HG03558 (cell line): ENCODE measurements around the gene PCDH8.
"Not testable (repeated sequence)": the region's sequence is repeated elsewhere in the genome, so short reads cannot be mapped to it uniquely, and the experiment has no call there.

Experiments
- ATAC-seq: cut with Tn5 transposase; IDR thresholded peaks from one replicate; pipeline ENCODE4 v1.9.1; 2021; ENCODE audit warnings: moderate number of reproducible peaks; ENCODE audit not compliant: unreplicated experiment; ENCODE audit errors: extremely low read depth

Gene PCDH8

GRCh38 chr13:52830946-52831345 lies 17.5 kb downstream of the PCDH8 start:
- no peak for ATAC-seq

DNA sequence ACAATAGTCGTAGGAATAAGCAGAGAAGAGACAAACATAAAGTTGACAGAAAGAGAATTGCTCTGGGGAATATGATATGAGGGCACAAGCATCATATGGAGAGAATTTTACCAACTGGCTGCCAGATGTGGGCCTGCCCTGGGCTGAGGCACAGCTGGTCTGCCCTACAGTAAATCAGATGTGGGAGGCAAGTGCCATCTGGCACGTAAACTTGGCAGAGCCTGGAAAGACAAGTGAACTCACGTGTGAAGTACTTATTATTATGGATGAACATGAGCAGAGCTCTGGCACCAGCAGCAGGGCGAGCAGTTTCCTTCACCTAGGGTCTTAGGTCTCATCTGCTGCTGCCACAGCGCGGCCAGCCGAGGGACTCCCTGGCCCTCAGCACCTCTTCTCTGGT lies 20.6 kb downstream of the PCDH8 start:
- no peak for ATAC-seq

GRCh38 chr13:52817886-52818285 lies 30.6 kb downstream of the PCDH8 start:
- not testable (repeated sequence) for ATAC-seq

- no peak for ATAC-seq
Measured at GRCh38 chr13:52815330-52815729, 33.1 kb downstream of the PCDH8 start.

DNA sequence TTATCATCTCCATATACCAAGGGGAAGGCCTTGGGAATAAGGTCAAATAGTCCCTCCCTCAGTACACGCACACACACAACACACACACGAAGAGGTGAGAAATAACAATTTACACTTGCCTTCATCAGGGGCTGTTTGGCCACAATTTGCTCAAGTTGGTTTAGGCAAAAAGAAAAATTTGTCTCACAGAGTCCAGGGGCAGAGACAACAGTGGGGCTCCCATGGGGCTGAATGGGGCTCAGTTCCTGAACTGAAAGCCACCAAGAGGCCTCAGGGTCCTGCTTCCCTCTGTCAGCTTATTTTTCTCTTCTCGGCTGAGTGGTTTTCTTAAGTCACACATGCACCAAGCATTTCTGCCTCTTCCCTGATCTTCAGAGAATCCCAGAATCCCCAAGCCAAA lies 35.5 kb downstream of the PCDH8 start:
- ATAC-seq: no peak

- no peak for ATAC-seq
Measured at GRCh38 chr13:52811841-52812240, 36.6 kb downstream of the PCDH8 start.

DNA sequence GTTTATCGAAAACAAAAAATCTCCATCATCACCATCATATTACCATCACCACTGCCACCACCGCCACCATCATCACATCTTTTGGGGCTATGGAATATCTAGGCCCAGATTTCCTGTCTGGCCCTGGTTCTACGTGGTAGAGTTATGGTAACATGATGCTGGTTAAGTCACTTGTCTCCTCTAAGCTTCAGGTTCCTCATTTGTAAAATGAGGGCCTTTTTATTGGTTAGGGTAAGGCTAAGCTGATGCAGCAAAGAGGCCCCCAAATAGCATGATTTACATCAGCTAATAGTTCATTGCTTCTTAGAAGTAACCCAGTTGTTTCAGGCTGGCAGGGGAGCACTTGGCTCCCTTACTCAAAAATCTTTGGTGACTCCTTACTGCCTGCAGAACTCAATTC lies 37.9 kb downstream of the PCDH8 start:
- no peak for ATAC-seq

- no peak for ATAC-seq
Measured at GRCh38 chr13:52810011-52810410, 38.4 kb downstream of the PCDH8 start.

DNA sequence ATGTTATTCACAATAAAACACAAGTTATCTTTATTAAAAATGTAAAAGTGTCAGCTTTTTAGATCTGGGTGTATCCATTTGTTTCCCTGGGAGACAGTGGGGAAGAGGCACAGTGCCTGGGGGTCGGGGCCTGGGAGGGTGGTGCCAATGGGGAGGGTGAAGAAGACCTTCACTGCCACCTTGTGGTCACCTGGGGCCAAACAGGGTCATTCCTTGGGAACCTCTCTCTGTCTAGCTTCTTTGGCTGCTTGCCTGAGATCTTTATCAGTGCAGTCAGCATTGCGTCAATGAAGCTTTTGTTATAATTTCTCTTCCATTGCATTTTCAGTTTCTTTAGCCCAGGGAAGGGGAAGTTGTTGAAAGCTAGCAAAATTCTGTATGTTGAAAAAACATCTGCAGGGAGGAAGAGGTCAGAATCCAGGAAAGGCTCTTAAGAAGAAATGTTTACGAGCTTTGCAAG lies 39.1 kb downstream of the PCDH8 start:
- ATAC-seq: no peak

DNA sequence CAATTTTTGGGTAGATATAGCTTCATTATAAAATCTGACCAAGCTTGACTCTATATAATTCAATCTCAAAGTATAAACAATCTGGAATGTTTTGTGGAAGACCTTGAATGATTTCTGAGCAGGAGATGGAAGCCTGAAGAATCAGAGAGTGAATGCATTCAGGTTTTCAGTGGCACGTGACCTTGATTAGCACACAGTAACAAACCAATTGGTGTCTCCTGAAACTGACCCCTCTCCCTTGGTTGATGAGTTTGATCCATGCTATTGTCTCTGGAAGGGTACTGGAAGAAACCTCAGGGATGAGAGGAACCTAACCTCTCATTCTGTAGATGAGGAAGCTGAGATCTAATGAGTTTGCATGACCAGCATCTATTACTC lies 39.6 kb downstream of the PCDH8 start:
- ATAC-seq: no peak

GRCh38 chr13:52806029-52806428 lies 42.4 kb downstream of the PCDH8 start:
- ATAC-seq: no peak

DNA sequence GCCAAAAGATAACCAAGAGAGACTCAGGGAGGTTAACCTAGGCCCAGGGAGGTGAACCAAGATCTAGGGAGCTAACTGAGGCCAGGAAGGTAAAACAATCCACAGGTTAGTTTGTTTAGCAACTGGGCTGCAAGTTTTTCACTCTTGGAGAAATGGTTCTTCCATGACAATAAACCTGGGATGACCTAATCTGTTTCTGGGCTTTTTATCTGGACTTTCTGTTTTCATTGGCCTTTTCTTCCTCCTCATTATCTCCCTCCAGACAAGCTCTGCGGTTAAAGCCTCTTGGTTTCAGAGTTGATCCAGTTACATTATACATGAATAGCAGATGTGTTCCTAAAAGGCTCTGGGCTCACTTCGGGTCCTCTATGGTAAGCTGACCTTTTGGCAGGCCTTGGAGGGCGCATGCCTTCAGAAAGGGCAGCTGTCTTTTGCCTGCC lies 44.2 kb downstream of the PCDH8 start:
- ATAC-seq: no peak

DNA sequence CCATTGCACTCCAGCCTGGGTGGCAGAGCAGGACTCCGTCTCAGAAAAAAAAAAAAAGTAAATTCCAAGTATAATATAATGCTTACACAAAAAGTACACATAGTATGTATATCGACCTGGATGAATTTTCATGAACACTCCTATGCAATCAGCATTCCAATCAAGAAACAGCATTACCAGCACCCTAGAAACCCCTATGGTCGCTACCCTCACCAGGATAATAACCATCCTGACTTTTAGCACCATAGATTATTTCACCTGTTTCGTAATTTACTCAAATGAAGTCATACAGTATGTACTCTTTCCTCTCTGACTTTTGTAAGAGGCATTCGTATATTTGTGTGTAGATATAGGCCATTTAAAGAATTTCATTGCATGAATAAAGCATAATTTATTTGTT lies 47.6 kb downstream of the PCDH8 start:
- no peak for ATAC-seq

DNA sequence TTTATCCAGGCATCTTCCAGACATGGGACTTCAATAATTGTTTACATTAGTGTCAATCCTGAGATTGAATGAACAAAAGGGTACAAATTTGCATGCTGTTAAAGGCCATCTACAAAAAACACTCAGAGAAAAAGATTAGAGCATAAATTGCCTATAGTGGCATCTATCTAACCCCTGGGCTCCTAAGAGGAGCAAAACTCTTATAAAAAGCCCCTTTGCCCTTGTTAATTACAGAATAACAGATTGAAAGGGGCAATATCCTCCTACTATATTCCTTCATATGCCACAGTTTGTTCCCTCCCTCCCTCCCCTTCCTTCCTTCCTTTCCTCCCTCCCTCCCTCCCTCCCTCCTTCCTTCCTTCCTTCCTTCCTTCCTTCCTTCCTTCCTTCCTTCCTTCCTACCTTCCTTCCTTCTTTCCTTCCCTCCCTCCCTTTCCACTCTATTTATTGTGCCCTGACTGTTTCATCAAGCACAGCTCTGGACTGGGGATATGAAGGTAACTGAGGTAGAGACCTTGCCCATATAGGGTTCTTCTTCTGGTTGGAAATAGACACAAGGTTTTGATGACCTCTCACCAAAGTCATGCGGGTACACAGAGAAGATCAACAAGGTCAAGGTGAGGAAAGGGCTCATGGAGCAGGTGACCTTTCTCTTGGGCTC lies 49.5 kb downstream of the PCDH8 start:
- no peak for ATAC-seq

DNA sequence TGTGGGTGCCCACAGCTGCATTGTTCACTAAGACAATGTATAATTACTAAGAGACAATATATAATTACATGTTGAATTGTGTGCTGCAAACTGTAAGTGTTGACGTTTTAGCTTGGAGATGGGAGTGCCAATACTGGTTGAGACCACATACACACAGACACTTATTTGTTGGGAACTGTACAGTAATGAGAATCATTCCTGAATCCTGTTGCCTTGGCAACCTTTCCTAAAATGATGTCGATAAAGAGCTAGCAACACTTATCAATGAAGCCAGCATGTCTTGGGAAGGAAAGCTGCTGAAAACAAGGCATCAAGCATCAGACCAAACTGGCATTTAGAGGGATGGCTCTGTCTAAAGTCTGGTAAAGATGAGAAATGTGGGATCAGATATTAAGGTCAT lies 51.3 kb downstream of the PCDH8 start:
- ATAC-seq: no peak

- no peak for ATAC-seq
Measured at GRCh38 chr13:52794589-52794988, 53.9 kb downstream of the PCDH8 start.

- ATAC-seq: no peak
Measured at GRCh38 chr13:52793515-52794061, 54.9 kb downstream of the PCDH8 start.
